Neural cell (in vitro differentiated cells): Measurements from ENCODE around the gene ITGA11. TPM values are rescaled to one million over a fixed set of nuclear protein-coding genes. Genes with fewer than 3 reads are reported as not detected.

Experiments used
- H2AFZ ChIP-seq: fragments of 200-600, 300-800 bp; sonication (generic), shearing (Covaris generic); 2 replicates; pipeline ENCODE4 v1.6.0; 2014; ENCODE audit warnings: low read depth, mild to moderate bottlenecking, antibody characterized with exemption, low read length, moderate library complexity
- H3F3A ChIP-seq: fragments of 200-600 bp; shearing (Covaris generic); 2 replicates; pipeline ENCODE4 v1.6.1; 2016; ENCODE audit warnings: mild to moderate bottlenecking, moderate library complexity, mixed read lengths, antibody characterized with exemption, low read length; ENCODE audit not compliant: insufficient read depth, poor library complexity, severe bottlenecking
- H3K27ac ChIP-seq: fragments of 200-600, 300-800 bp; sonication (generic), shearing (Covaris generic); 2 replicates; pipeline ENCODE4 v1.5.1; 2014; ENCODE audit warnings: mild to moderate bottlenecking, low read length, moderate library complexity
- H3K27me3 ChIP-seq: fragments of 300-800, 200-600 bp; sonication (generic), shearing (Covaris generic); 2 replicates; pipeline ENCODE4 v1.6.0; 2014; ENCODE audit warnings: mild to moderate bottlenecking, low read depth, low read length, moderate library complexity; ENCODE audit not compliant: insufficient read depth
- H3K36me3 ChIP-seq: fragments of 300-800, 200-600 bp; sonication (generic), shearing (Covaris generic); 2 replicates; pipeline ENCODE4 v1.5.1; 2014; ENCODE audit warnings: mild to moderate bottlenecking, antibody characterized with exemption, low read length, moderate library complexity; ENCODE audit not compliant: insufficient read depth
- H3K4me2 ChIP-seq: fragments of 300-800, 200-600 bp; sonication (generic), shearing (Covaris generic); 2 replicates; pipeline ENCODE4 v1.6.0; 2014; ENCODE audit warnings: mild to moderate bottlenecking, low read length
- H3K4me3 ChIP-seq: fragments of 300-800, 200-600 bp; sonication (generic), shearing (Covaris generic); 2 replicates; pipeline ENCODE4 v1.5.1; 2014; ENCODE audit warnings: mild to moderate bottlenecking, low read length, moderate library complexity
- H3K79me2 ChIP-seq: fragments of 200-600 bp; shearing (Covaris generic); replicated peaks from 2 replicates; pipeline ENCODE4 v1.6.0; 2014; ENCODE audit warnings: mild to moderate bottlenecking, low read length, moderate library complexity; ENCODE audit not compliant: insufficient read depth
- H3K9ac ChIP-seq: fragments of 300-800, 200-600 bp; sonication (generic), shearing (Covaris generic); 2 replicates; pipeline ENCODE4 v1.6.1; 2016; ENCODE audit warnings: mild to moderate bottlenecking, low read length, mixed read lengths
- H3K9me2 ChIP-seq: fragments of 200-600 bp; shearing (Covaris generic); 2 replicates; pipeline ENCODE4 v1.6.1; 2016; ENCODE audit warnings: mild to moderate bottlenecking, low read length, mixed read lengths; ENCODE audit not compliant: insufficient read depth
- H3K9me3 ChIP-seq: fragments of 200-600, 300-800 bp; sonication (generic), shearing (Covaris generic); 2 replicates; pipeline ENCODE4 v1.6.1; 2016; ENCODE audit warnings: mild to moderate bottlenecking, mixed run types, low read length, moderate library complexity, mixed read lengths
- H4K20me1 ChIP-seq: fragments of 200-600 bp; shearing (Covaris generic); 2 replicates; pipeline ENCODE4 v1.6.1; 2016; ENCODE audit warnings: mild to moderate bottlenecking, mixed run types; ENCODE audit not compliant: insufficient read depth
- CTCF ChIP-seq: fragments of 450-650 bp; IDR thresholded peaks from 2 replicates; pipeline ENCODE4 v1.5.1; 2014; ENCODE audit warnings: antibody characterized with exemption, mild to moderate bottlenecking, moderate library complexity; ENCODE audit not compliant: poor library complexity, severe bottlenecking
- EP300 ChIP-seq: fragments of 450-650 bp; conservative IDR thresholded peaks from 2 replicates; pipeline ENCODE4 v1.6.1; 2014; ENCODE audit warnings: antibody characterized with exemption, mild to moderate bottlenecking, moderate library complexity; ENCODE audit not compliant: poor library complexity, severe bottlenecking
- EZH2 ChIP-seq: fragments of 200-600, 300-800 bp; shearing (Covaris generic), sonication (generic); IDR thresholded peaks from 2 replicates; pipeline ENCODE4 v1.6.1; 2014; ENCODE audit warnings: antibody characterized with exemption, low read length, borderline replicate concordance, mild to moderate bottlenecking; ENCODE audit not compliant: insufficient read depth, poor library complexity, severe bottlenecking
- MXI1 ChIP-seq: fragments of 450-650 bp; conservative IDR thresholded peaks from 2 replicates; pipeline ENCODE4 v1.6.1; 2014; ENCODE audit warnings: antibody characterized with exemption, mild to moderate bottlenecking; ENCODE audit not compliant: poor library complexity, severe bottlenecking
- POLR2AphosphoS5 ChIP-seq: IDR thresholded peaks from 2 replicates; pipeline ENCODE4 v1.6.1; 2012
- RAD21 ChIP-seq: fragments of 450-650 bp; conservative IDR thresholded peaks from 2 replicates; pipeline ENCODE4 v1.6.1; 2014; ENCODE audit warnings: antibody characterized with exemption, mild to moderate bottlenecking, moderate library complexity
- REST ChIP-seq: IDR thresholded peaks from 2 replicates; pipeline ENCODE4 v1.6.1; 2012; ENCODE audit warnings: borderline replicate concordance
- SMC3 ChIP-seq: fragments of 450-650 bp; conservative IDR thresholded peaks from 2 replicates; pipeline ENCODE4 v1.6.1; 2014; ENCODE audit warnings: antibody characterized with exemption, mild to moderate bottlenecking, moderate library complexity; ENCODE audit not compliant: poor library complexity
- TAF1 ChIP-seq: IDR thresholded peaks from 2 replicates; pipeline ENCODE4 v1.6.1; 2012; ENCODE audit warnings: low read depth
- polyA plus RNA-seq: library from polyadenylated mRNA; depleted of rRNA; stranded (reverse); fragments of >200 nt; gene quantifications from 2 replicates; pipeline ENCODE4 v1.2.3, GENCODE V29; 2014

The ITGA11 gene
- polyA plus RNA-seq, 1 donor from 2014 or later: not detected

- H3F3A ChIP-seq: no peaks in the 10 kb centered on the region
- no peak overlapping the region for H3K4me2 ChIP-seq
- H3K27ac ChIP-seq: no peak overlapping the region
- no peak overlapping the region for H2AFZ ChIP-seq
- TF ChIP-seq REST (no peak), POLR2AphosphoS5 (no peak), TAF1 (no peak), RAD21 (no peak), EP300 (no peak), MXI1 (no peak), CTCF (no peak), SMC3 (no peak), EZH2 (no peak)
- no peaks in the 10 kb centered on the region for H3K79me2 ChIP-seq
- no peaks in the 10 kb centered on the region for H3K9me2 ChIP-seq
- no peaks in the 10 kb centered on the region for H3K36me3 ChIP-seq
- H3K9ac ChIP-seq: no peak overlapping the region
- H3K27me3 ChIP-seq: no peaks in the 10 kb centered on the region
- H3K4me3 ChIP-seq: no peak overlapping the region
- no peaks in the 10 kb centered on the region for H3K9me3 ChIP-seq
- H4K20me1 ChIP-seq: no peaks in the 10 kb centered on the region
Observed at GRCh38 chr15:68440136-68440535, 8.2 kb upstream of the ITGA11 start.

GRCh38 chr15:68439506-68439905, 7.5 kb upstream of the ITGA11 start:
- Histone ChIP-seq H4K20me1 (no peaks in the 10 kb centered on the region), H3F3A (no peaks in the 10 kb centered on the region), H3K9ac (no peak overlapping the region), H3K36me3 (no peaks in the 10 kb centered on the region), H3K27me3 (no peaks in the 10 kb centered on the region), H3K79me2 (no peaks in the 10 kb centered on the region), H3K4me3 (no peak overlapping the region), H2AFZ (no peak overlapping the region), H3K9me2 (no peaks in the 10 kb centered on the region), H3K27ac (no peak overlapping the region), H3K9me3 (no peaks in the 10 kb centered on the region), H3K4me2 (no peak overlapping the region)
- TF ChIP-seq MXI1: no peak
- no peak for TF ChIP-seq EZH2
- TF ChIP-seq REST: no peak
- no peak for TF ChIP-seq EP300
- TF ChIP-seq SMC3: no peak
- TF ChIP-seq TAF1: no peak
- TF ChIP-seq RAD21: no peak
- TF ChIP-seq POLR2AphosphoS5: no peak
- no peak for TF ChIP-seq CTCF
